Measurements from ENCODE around the gene CEP97. TPM values are rescaled to one million over a fixed set of nuclear protein-coding genes. Genes with fewer than 3 reads are reported as not detected.

CEP97 gene
- total RNA-seq, 3 donors from 2014 or later (not counting 1 experiment from before 2014, with no cell fraction given) = 8.5 to 11.0 (median 9.4) TPM

GRCh38 chr3:101781166-101781565 lies 56.8 kb downstream of the CEP97 start:
- Mint-ChIP-seq H3K4me3 (no peak overlapping the region), H3K27me3 (ENCODE audit: low read depth in 2 of 2) (no peaks in the 10 kb centered on the region), H3K27ac (peak overlapping the region; percentile 91 to 97), H3K36me3 (peaks cover 26% of the 10 kb centered on the region), H3K9me3 (no peaks in the 10 kb centered on the region), H3K4me1 (peaks cover 30 to 36% of the 10 kb centered on the region in 2 donors)
- peaks cover 34% of the 10 kb centered on the region for H3K36me3 ChIP-seq (ENCODE audit: control insufficient read depth, insufficient read depth, low read length)
- ATAC-seq (no peak), DNase-seq (no peak)
- intact Hi-C loops (cut with micrococcal nuclease) = no loop called here
- no peak for TF ChIP-seq CTCF (IDR thresholded peaks at IDR 0.05)
- H3K4me1 ChIP-seq (ENCODE audit: control insufficient read depth, insufficient read depth, low read length) = peaks cover 16% of the 10 kb centered on the region
- no peak overlapping the region for H3K4me3 ChIP-seq (ENCODE audit: low read length)
- no peak overlapping the region for H3K27ac ChIP-seq (ENCODE audit: low read length)
- H3K27me3 ChIP-seq (ENCODE audit: control insufficient read depth, insufficient read depth, low read length) = no peaks in the 10 kb centered on the region
- H3K9me3 ChIP-seq (ENCODE audit: control insufficient read depth, insufficient read depth, low read length) = no peaks in the 10 kb centered on the region

GRCh38 chr3:101784855-101785613 lies 60.6 kb downstream of the CEP97 start:
- peaks cover 16 to 23% of the 10 kb centered on the region in 2 donors for H3K4me1 Mint-ChIP-seq
- intact Hi-C loops (cut with micrococcal nuclease) = no loop called here
- 75% methylated on average over 5 of the region's 5 CpGs for WGBS (ENCODE audit: insufficient coverage)
- Histone ChIP-seq H3K4me3 (ENCODE audit: low read length) (no peak overlapping the region), H3K36me3 (ENCODE audit: control insufficient read depth, insufficient read depth, low read length) (peaks cover 59% of the 10 kb centered on the region), H3K4me1 (ENCODE audit: control insufficient read depth, insufficient read depth, low read length) (peaks cover under 1% of the 10 kb centered on the region), H3K27me3 (ENCODE audit: control insufficient read depth, insufficient read depth, low read length) (no peaks in the 10 kb centered on the region), H3K9me3 (ENCODE audit: control insufficient read depth, insufficient read depth, low read length) (no peaks in the 10 kb centered on the region), H3K27ac (ENCODE audit: low read length) (no peak overlapping the region)
- DNase-seq = peak in 1 of 2 donors; percentile 55
- peak overlapping the region in 1 of 2 donors; percentile 47 for H3K27ac Mint-ChIP-seq
- no peaks in the 10 kb centered on the region for H3K9me3 Mint-ChIP-seq
- H3K27me3 Mint-ChIP-seq (ENCODE audit: low read depth in 2 of 2) = no peaks in the 10 kb centered on the region
- no peak for TF ChIP-seq CTCF (IDR thresholded peaks at IDR 0.05)
- ATAC-seq = no peak
- no peak overlapping the region for H3K4me3 Mint-ChIP-seq
- peaks cover 46% of the 10 kb centered on the region for H3K36me3 Mint-ChIP-seq

- peaks cover 43% of the 10 kb centered on the region for H3K36me3 Mint-ChIP-seq
- H3K27ac ChIP-seq (ENCODE audit: low read length) = no peak overlapping the region
- H3K27ac Mint-ChIP-seq = no peak overlapping the region
- DNase-seq (no peak), ATAC-seq (no peak)
- 85% methylated on average over 3 of the region's 4 CpGs for WGBS (ENCODE audit: insufficient coverage)
- H3K4me1 ChIP-seq (ENCODE audit: control insufficient read depth, insufficient read depth, low read length) = no peaks in the 10 kb centered on the region
- no peaks in the 10 kb centered on the region for H3K27me3 Mint-ChIP-seq (ENCODE audit: low read depth in 2 of 2)
- TF ChIP-seq CTCF (IDR thresholded peaks at IDR 0.05) = no peak
- intact Hi-C loops (cut with micrococcal nuclease) = no loop called here
- no peaks in the 10 kb centered on the region for H3K9me3 ChIP-seq (ENCODE audit: control insufficient read depth, insufficient read depth, low read length)
- H3K36me3 ChIP-seq (ENCODE audit: control insufficient read depth, insufficient read depth, low read length) = peaks cover 51% of the 10 kb centered on the region
- H3K9me3 Mint-ChIP-seq = peaks cover 0 to 4% of the 10 kb centered on the region in 2 donors
- peaks cover 34 to 35% of the 10 kb centered on the region in 2 donors for H3K4me1 Mint-ChIP-seq
- no peak overlapping the region for H3K4me3 ChIP-seq (ENCODE audit: low read length)
- H3K27me3 ChIP-seq (ENCODE audit: control insufficient read depth, insufficient read depth, low read length) = no peaks in the 10 kb centered on the region
- no peak overlapping the region for H3K4me3 Mint-ChIP-seq
These were observed 67.4 kb downstream of the CEP97 start for GRCh38 chr3:101791778-101792177.

All from natural killer cell (primary cell).